Measurements from ENCODE around the gene ATRX.

DNA sequence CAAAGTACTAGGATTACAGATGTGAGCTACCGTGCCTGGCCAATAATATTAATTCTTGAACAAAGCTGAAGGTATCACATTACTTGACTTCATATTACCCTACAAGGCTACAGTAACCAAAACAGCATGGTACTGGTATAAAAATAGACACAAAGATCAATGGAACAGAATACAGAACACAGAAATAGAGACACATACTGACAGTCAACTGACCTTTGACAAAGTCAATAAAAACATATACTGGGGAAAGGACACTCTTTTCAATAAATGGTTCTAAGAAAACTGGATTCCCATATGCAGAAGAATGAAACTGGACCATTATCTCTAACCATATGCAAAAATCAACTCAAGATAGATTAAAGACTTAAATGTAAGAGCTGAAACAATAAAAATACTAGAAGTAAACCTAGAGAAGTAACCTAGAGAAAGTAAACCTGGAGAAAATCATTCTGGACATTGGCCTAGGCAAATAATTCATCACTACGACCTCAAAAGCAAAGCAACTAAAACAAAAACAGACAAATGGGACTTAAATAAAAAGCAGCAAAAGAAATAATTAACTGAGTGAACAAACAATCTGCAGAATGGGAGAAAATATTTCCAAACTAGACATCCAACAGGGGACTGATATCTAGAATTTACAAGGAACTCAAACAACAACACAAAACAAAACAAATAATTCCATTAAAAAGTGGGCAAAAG, 182.2 kb downstream of the ATRX start:
- TF ChIP-seq POLR2AphosphoS5 (IDR thresholded peaks at IDR 0.05; ENCODE audit: borderline replicate concordance, low read depth, low read length), result no peak
- TF ChIP-seq FOXP2 (optimal IDR thresholded peaks at IDR 0.05; ENCODE audit: control extremely low read depth, extremely low read length, insufficient read depth), result no peak
- TF ChIP-seq EZH2 (IDR thresholded peaks at IDR 0.05), result no peak
